WTC11 (cell line): ENCODE results near the gene UBE3A. TPM values are rescaled to one million over a fixed set of nuclear protein-coding genes. Genes with fewer than 3 reads are reported as not detected.

Experiments used
- ATAC-seq: fragments of 200-7000 bp; cut with Tn5 transposase; 2 replicates; pipeline ENCODE4 v1.10.0; 2021; ENCODE audit warnings: mild to moderate bottlenecking, moderate library complexity
- CTCF ChIA-PET: fragments of 300-600 bp; sonication (Branson Sonifier 250); formaldehyde crosslinking; loops from one replicate; lab custom pipeline; 2021; ENCODE audit warnings: antibody characterized with exemption; lab: Charles Lee
- POLR2A ChIA-PET: fragments of 350-600 bp; sonication (Branson Sonifier 250); formaldehyde crosslinking; loops from one replicate; lab custom pipeline; 2021; ENCODE audit warnings: antibody characterized with exemption; lab: Charles Lee
- DNase-seq: peaks from one replicate; pipeline ENCODE4 v3.0.0; 2021; ENCODE audit warnings: low spot score
- H3K27ac Mint-ChIP-seq: 2 replicates; pipeline ENCODE4 v1.8.0; 2021; ENCODE audit warnings: mixed read lengths
- H3K27me3 Mint-ChIP-seq: 2 replicates; pipeline ENCODE4 v1.8.0; 2021; ENCODE audit warnings: low read depth, mild to moderate bottlenecking, moderate library complexity, mixed read lengths
- H3K36me3 Mint-ChIP-seq: 2 replicates; pipeline ENCODE4 v1.8.0; 2021; ENCODE audit warnings: mixed read lengths
- H3K4me1 Mint-ChIP-seq: 2 replicates; pipeline ENCODE4 v1.8.0; 2022; ENCODE audit warnings: mixed read lengths
- H3K4me3 Mint-ChIP-seq: 2 replicates; pipeline ENCODE4 v1.8.0; 2021; ENCODE audit warnings: mild to moderate bottlenecking, moderate library complexity, mixed read lengths
- H3K9me3 Mint-ChIP-seq: 2 replicates; pipeline ENCODE4 v1.8.0; 2021; ENCODE audit warnings: mixed read lengths
- ATF1 ChIP-seq: sonication (generic); formaldehyde crosslinking; IDR thresholded peaks from 2 replicates; pipeline ENCODE4 v1.8.1; 2023; ENCODE audit warnings: mild to moderate bottlenecking, moderate library complexity, missing genetic modification reagents
- ATF6 ChIP-seq: sonication (generic); formaldehyde crosslinking; IDR thresholded peaks from 2 replicates; pipeline ENCODE4 v1.8.1; 2023; ENCODE audit warnings: mild to moderate bottlenecking, missing genetic modification reagents
- E2F4 ChIP-seq: sonication (generic); formaldehyde crosslinking; IDR thresholded peaks from 2 replicates; pipeline ENCODE4 v1.8.1; 2022; ENCODE audit warnings: low read depth, mild to moderate bottlenecking, moderate library complexity, missing genetic modification reagents, borderline replicate concordance
- ETV6 ChIP-seq: sonication (generic); formaldehyde crosslinking; IDR thresholded peaks from 2 replicates; pipeline ENCODE4 v1.8.1; 2022; ENCODE audit warnings: mild to moderate bottlenecking, missing genetic modification reagents
- FOXJ3 ChIP-seq: sonication (generic); formaldehyde crosslinking; IDR thresholded peaks from 2 replicates; pipeline ENCODE4 v1.9.0; 2021; ENCODE audit warnings: missing genetic modification reagents, mild to moderate bottlenecking, borderline replicate concordance
- FOXK1 ChIP-seq: sonication (generic); formaldehyde crosslinking; IDR thresholded peaks from 2 replicates; pipeline ENCODE4 v1.8.0; 2022; ENCODE audit warnings: mild to moderate bottlenecking, moderate library complexity, missing genetic modification reagents
- HMGA2 ChIP-seq: fragments of 250-450 bp; sonication (Bioruptor Pico); IDR thresholded peaks from 2 replicates; pipeline ENCODE4 v1.4.0; 2021; ENCODE audit warnings: mild to moderate bottlenecking, moderate library complexity
- IRF1 ChIP-seq: sonication (generic); formaldehyde crosslinking; IDR thresholded peaks from 2 replicates; pipeline ENCODE4 v1.8.0; 2023; ENCODE audit warnings: missing genetic modification reagents
- MAX ChIP-seq: sonication (generic); formaldehyde crosslinking; IDR thresholded peaks from 2 replicates; pipeline ENCODE4 v1.8.0; 2022; ENCODE audit warnings: mild to moderate bottlenecking, missing genetic modification reagents
- MXD4 ChIP-seq: fragments of 250-450 bp; sonication (Bioruptor Pico); IDR thresholded peaks from 2 replicates; pipeline ENCODE4 v1.8.0; 2021; ENCODE audit warnings: mild to moderate bottlenecking, moderate library complexity, borderline replicate concordance
- NFE2L1 ChIP-seq: sonication (generic); formaldehyde crosslinking; IDR thresholded peaks from 2 replicates; pipeline ENCODE4 v1.8.1; 2023; ENCODE audit warnings: missing genetic modification reagents
- RELA ChIP-seq: sonication (generic); formaldehyde crosslinking; IDR thresholded peaks from 2 replicates; pipeline ENCODE4 v1.8.1; 2022; ENCODE audit warnings: missing genetic modification reagents, mild to moderate bottlenecking, borderline replicate concordance
- TP53 ChIP-seq: sonication (generic); formaldehyde crosslinking; IDR thresholded peaks from 2 replicates; pipeline ENCODE4 v1.8.1; 2023; ENCODE audit warnings: mild to moderate bottlenecking, missing genetic modification reagents
- ZBTB21 ChIP-seq: sonication (generic); formaldehyde crosslinking; IDR thresholded peaks from 2 replicates; pipeline ENCODE4 v1.8.1; 2023; ENCODE audit warnings: mild to moderate bottlenecking, missing genetic modification reagents, borderline replicate concordance
- ZMAT4 ChIP-seq: fragments of 250-450 bp; sonication (Bioruptor Pico); IDR thresholded peaks from 2 replicates; pipeline ENCODE4 v1.9.0; 2021; ENCODE audit warnings: mild to moderate bottlenecking
- ZNF121 ChIP-seq: sonication (generic); formaldehyde crosslinking; IDR thresholded peaks from 2 replicates; pipeline ENCODE4 v1.8.0; 2023; ENCODE audit warnings: missing genetic modification reagents
- ZNF138 ChIP-seq: sonication (generic); formaldehyde crosslinking; conservative IDR thresholded peaks from 2 replicates; pipeline ENCODE4 v1.8.1; 2022; ENCODE audit warnings: mild to moderate bottlenecking, moderate library complexity, missing genetic modification reagents
- ZNF263 ChIP-seq: sonication (generic); formaldehyde crosslinking; IDR thresholded peaks from 2 replicates; pipeline ENCODE4 v1.8.1; 2022; ENCODE audit warnings: low read depth, mild to moderate bottlenecking, moderate library complexity, missing genetic modification reagents
- ZNF317 ChIP-seq: sonication (generic); formaldehyde crosslinking; IDR thresholded peaks from 2 replicates; pipeline ENCODE4 v1.8.1; 2023; ENCODE audit warnings: low read depth, mild to moderate bottlenecking, moderate library complexity, missing genetic modification reagents, borderline replicate concordance
- ZNF396 ChIP-seq: fragments of 250-450 bp; sonication (Bioruptor Pico); IDR thresholded peaks from 2 replicates; pipeline ENCODE4 v1.8.0; 2021; ENCODE audit warnings: mild to moderate bottlenecking, moderate library complexity, borderline replicate concordance
- ZNF425 ChIP-seq: fragments of 250-450 bp; sonication (Bioruptor Pico); conservative IDR thresholded peaks from 2 replicates; pipeline ENCODE4 v1.9.0; 2021; ENCODE audit warnings: mild to moderate bottlenecking
- total RNA-seq: library from RNA; stranded (reverse); gene quantifications from 3 replicates; pipeline ENCODE4 v1.2.3, GENCODE V29; 2021
- TF ChIP-seq, protein P1 (sequence below): fragments of 250-450 bp; sonication (Bioruptor Pico); IDR thresholded peaks from 2 replicates; pipeline ENCODE4 v1.9.0; 2021; ENCODE audit warnings: moderate library complexity, mild to moderate bottlenecking, inconsistent platforms, borderline replicate concordance
- TF ChIP-seq, protein P2 (sequence below): fragments of 200-600 bp; IDR thresholded peaks from 2 replicates; pipeline ENCODE4 v1.8.0; 2022; ENCODE audit warnings: antibody characterized with exemption

UBE3A gene
- total RNA-seq, 1 experiment from 2014 or later, result 120 TPM

DNA sequence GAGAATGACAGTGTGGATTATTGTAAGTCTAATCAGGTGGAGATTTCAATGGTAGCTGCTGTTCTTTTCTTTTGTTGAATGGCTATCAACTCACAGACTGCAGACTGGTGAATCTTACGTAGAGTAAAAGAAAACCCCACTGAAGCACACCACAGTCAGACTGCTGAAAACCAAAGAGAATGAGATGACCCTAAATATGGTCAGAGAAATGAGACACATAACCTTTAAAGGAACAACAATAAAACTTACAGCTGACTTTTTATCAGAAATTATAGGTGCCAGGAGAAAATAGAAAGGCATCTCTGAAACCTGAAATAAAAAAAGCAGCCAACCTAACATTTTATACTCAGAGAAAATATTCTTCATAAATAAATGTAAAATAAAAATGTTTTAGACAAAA lies 12.7 kb upstream of the UBE3A start:
- Mint-ChIP-seq H3K36me3 (peaks cover 16% of the 10 kb centered on the region), H3K27me3 (no peaks in the 10 kb centered on the region), H3K4me1 (no peaks in the 10 kb centered on the region), H3K9me3 (peaks cover 49% of the 10 kb centered on the region), H3K27ac (no peak overlapping the region), H3K4me3 (no peak overlapping the region)
- DNase-seq, result no peak
- TF ChIP-seq ZNF317 (CRISPR knock-in tag), result peak; percentile 80
- TF ChIP-seq, protein P1, sequence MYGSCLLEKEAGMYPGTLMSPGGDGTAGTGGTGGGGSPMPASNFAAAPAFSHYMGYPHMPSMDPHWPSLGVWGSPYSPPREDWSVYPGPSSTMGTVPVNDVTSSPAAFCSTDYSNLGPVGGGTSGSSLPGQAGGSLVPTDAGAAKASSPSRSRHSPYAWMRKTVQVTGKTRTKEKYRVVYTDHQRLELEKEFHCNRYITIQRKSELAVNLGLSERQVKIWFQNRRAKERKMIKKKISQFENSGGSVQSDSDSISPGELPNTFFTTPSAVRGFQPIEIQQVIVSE (CRISPR knock-in tag), result no peak
- no peak for ATAC-seq
- ChIA-PET CTCF (no interaction called here), POLR2A (no interaction called here)

DNA sequence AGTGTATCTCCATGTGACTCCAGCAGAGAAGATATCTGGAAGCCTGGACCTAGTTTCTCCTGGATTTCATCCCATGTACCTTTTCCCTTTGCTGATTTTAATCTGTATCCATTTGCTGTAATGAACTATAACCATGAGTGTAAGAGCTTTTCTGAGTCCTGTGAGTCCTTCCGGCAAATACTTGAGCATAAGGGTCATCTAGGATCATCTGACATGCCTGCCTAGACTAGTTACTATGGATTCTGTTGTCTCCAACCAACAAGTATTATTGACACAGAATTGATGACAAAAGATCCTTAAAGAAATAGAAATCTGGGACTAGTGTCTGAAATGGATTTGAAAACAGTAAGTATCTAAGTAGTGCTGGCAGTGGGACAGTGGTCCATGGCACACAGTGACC lies 11.3 kb upstream of the UBE3A start:
- no peak for TF ChIP-seq ZMAT4 (CRISPR knock-in tag)
- no peak for TF ChIP-seq ATF1
- TF ChIP-seq MXD4, result no peak
- no peak for TF ChIP-seq ZBTB21 (CRISPR knock-in tag)
- no peak for TF ChIP-seq ZNF121
- TF ChIP-seq E2F4 (CRISPR knock-in tag), result no peak
- TF ChIP-seq HMGA2, result no peak
- no peak for TF ChIP-seq MAX (CRISPR knock-in tag)
- TF ChIP-seq ZNF138 (CRISPR knock-in tag), result no peak
- TF ChIP-seq FOXJ3 (CRISPR knock-in tag), result no peak
- TF ChIP-seq IRF1 (CRISPR knock-in tag), result no peak
- TF ChIP-seq, all 79 proteins: peak for 0

GRCh38 chr15:25446076-25446475 lies 7.3 kb upstream of the UBE3A start:
- H3K27me3 Mint-ChIP-seq, result no peaks in the 10 kb centered on the region; the same call in 1 of the 2 replicates
- DNase-seq (no peak), ATAC-seq (no peak)
- no peak for TF ChIP-seq RELA
- TF ChIP-seq HMGA2, result no peak
- no peak for TF ChIP-seq ZNF425
- TF ChIP-seq ZNF121, result no peak
- TF ChIP-seq TP53, result no peak
- TF ChIP-seq ZMAT4 (CRISPR knock-in tag), result no peak
- TF ChIP-seq ZNF396 (CRISPR knock-in tag), result no peak
- TF ChIP-seq ATF6, result no peak
- no peak for TF ChIP-seq ETV6 (CRISPR knock-in tag)
- TF ChIP-seq, protein P2, sequence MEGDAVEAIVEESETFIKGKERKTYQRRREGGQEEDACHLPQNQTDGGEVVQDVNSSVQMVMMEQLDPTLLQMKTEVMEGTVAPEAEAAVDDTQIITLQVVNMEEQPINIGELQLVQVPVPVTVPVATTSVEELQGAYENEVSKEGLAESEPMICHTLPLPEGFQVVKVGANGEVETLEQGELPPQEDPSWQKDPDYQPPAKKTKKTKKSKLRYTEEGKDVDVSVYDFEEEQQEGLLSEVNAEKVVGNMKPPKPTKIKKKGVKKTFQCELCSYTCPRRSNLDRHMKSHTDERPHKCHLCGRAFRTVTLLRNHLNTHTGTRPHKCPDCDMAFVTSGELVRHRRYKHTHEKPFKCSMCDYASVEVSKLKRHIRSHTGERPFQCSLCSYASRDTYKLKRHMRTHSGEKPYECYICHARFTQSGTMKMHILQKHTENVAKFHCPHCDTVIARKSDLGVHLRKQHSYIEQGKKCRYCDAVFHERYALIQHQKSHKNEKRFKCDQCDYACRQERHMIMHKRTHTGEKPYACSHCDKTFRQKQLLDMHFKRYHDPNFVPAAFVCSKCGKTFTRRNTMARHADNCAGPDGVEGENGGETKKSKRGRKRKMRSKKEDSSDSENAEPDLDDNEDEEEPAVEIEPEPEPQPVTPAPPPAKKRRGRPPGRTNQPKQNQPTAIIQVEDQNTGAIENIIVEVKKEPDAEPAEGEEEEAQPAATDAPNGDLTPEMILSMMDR, result no peak
- TF ChIP-seq FOXK1, result no peak
- no peak for TF ChIP-seq NFE2L1 (CRISPR knock-in tag)
- no peak for TF ChIP-seq ZNF263 (CRISPR knock-in tag)
- peaks cover 5% of the 10 kb centered on the region; the same call in 1 of the 2 replicates for H3K36me3 Mint-ChIP-seq
- H3K4me3 Mint-ChIP-seq, result no peak overlapping the region
- no peak overlapping the region for H3K27ac Mint-ChIP-seq
- CTCF ChIA-PET, result interaction anchor here (1.0 kb wide), 1 partner anchor 243 kb away, joined by 3 read pairs; no protein-coding TSS in a partner anchor
- H3K4me1 Mint-ChIP-seq, result no peaks in the 10 kb centered on the region
- peaks cover 14% of the 10 kb centered on the region for H3K9me3 Mint-ChIP-seq
- POLR2A ChIA-PET, result no interaction called here

More for the DNA sequence above, 11.3 kb upstream of the UBE3A start:
- H3K9me3 Mint-ChIP-seq, result peaks cover 49% of the 10 kb centered on the region
- ChIA-PET POLR2A (no interaction called here), CTCF (no interaction called here)
- DNase-seq (no peak), ATAC-seq (no peak)
- H3K27me3 Mint-ChIP-seq, result no peaks in the 10 kb centered on the region
- no peak overlapping the region for H3K4me3 Mint-ChIP-seq
- H3K36me3 Mint-ChIP-seq, result peaks cover 16% of the 10 kb centered on the region
- no peak overlapping the region for H3K27ac Mint-ChIP-seq
- H3K4me1 Mint-ChIP-seq, result no peaks in the 10 kb centered on the region
